H9 (cell line): Measurements from ENCODE around the gene ZNHIT1. TPM values are rescaled to one million over a fixed set of nuclear protein-coding genes. Genes with fewer than 3 reads are reported as not detected.
A peak's percentile ranks its signal among the peaks of the same experiment; 100 is the strongest.

Experiments used
- DNase-seq: peaks from one replicate; pipeline ENCODE4 v3.0.0-alpha.2; 2017
- H2AFZ ChIP-seq: one replicate; pipeline ENCODE4 v1.6.1; 2013; ENCODE audit warnings: mild to moderate bottlenecking, low read length, control low read depth, moderate library complexity
- H2AK5ac ChIP-seq: 2 replicates; pipeline ENCODE4 v1.6.1; 2013; ENCODE audit warnings: low read length, control low read depth, mixed read lengths; ENCODE audit not compliant: insufficient read length
- H2BK120ac ChIP-seq: one replicate; pipeline ENCODE4 v1.6.1; 2013; ENCODE audit warnings: low read depth, mild to moderate bottlenecking, low read length, control low read depth, inconsistent platforms; ENCODE audit not compliant: poor library complexity, severe bottlenecking
- H2BK12ac ChIP-seq: 2 replicates; pipeline ENCODE4 v1.6.1; 2013; ENCODE audit warnings: low read length, control low read depth, mixed read lengths, low read depth; ENCODE audit not compliant: insufficient read length
- H2BK15ac ChIP-seq: 2 replicates; pipeline ENCODE4 v1.6.1; 2013; ENCODE audit warnings: low read depth, low read length, control low read depth
- H2BK20ac ChIP-seq: one replicate; pipeline ENCODE4 v1.6.1; 2013; ENCODE audit warnings: low read depth, mild to moderate bottlenecking, low read length, control low read depth, inconsistent platforms; ENCODE audit not compliant: poor library complexity, severe bottlenecking
- H2BK5ac ChIP-seq: 2 replicates; pipeline ENCODE4 v1.6.1; 2013; ENCODE audit warnings: low read length, control low read depth, mixed read lengths; ENCODE audit not compliant: insufficient read length
- H3K14ac ChIP-seq: 2 replicates; pipeline ENCODE4 v1.6.1; 2013; ENCODE audit warnings: low read length, control low read depth; ENCODE audit not compliant: insufficient read depth
- H3K18ac ChIP-seq: 2 replicates; pipeline ENCODE4 v1.6.1; 2013; ENCODE audit warnings: low read depth, mild to moderate bottlenecking, mixed read lengths, low read length, control low read depth; ENCODE audit not compliant: insufficient read length
- H3K23ac ChIP-seq: 2 replicates; pipeline ENCODE4 v1.6.1; 2013; ENCODE audit warnings: low read length, control low read depth, mixed read lengths, low read depth; ENCODE audit not compliant: insufficient read length
- H3K23me2 ChIP-seq: 2 replicates; pipeline ENCODE4 v1.6.1; 2013; ENCODE audit warnings: low read depth, mild to moderate bottlenecking, mixed read lengths, low read length, control low read depth; ENCODE audit not compliant: insufficient read length, poor library complexity, severe bottlenecking
- H3K27ac ChIP-seq: 2 replicates; pipeline ENCODE4 v1.5.1; 2013; ENCODE audit warnings: low read length, control low read depth, mixed read lengths, low read depth; ENCODE audit not compliant: insufficient read length
- H3K27me3 ChIP-seq: 2 replicates; pipeline ENCODE4 v1.6.1; 2013; ENCODE audit warnings: low read length, control low read depth, inconsistent platforms; ENCODE audit not compliant: insufficient read depth
- H3K4ac ChIP-seq: 2 replicates; pipeline ENCODE4 v1.6.1; 2013; ENCODE audit warnings: low read depth, mild to moderate bottlenecking, control low read depth, inconsistent platforms, low read length, moderate library complexity
- H3K4me1 ChIP-seq: 2 replicates; pipeline ENCODE4 v1.6.1; 2013; ENCODE audit warnings: low read length, control low read depth, inconsistent platforms; ENCODE audit not compliant: insufficient read depth
- H3K4me2 ChIP-seq: 2 replicates; pipeline ENCODE4 v1.6.1; 2013; ENCODE audit warnings: low read length, control low read depth, mixed read lengths; ENCODE audit not compliant: insufficient read length, insufficient read depth
- H3K56ac ChIP-seq: 2 replicates; pipeline ENCODE4 v1.6.1; 2013; ENCODE audit warnings: low read depth, mild to moderate bottlenecking, mixed read lengths, low read length, control low read depth; ENCODE audit not compliant: insufficient read length
- H3K79me1 ChIP-seq: 2 replicates; pipeline ENCODE4 v1.6.1; 2013; ENCODE audit warnings: low read depth, mild to moderate bottlenecking, moderate library complexity, low read length, control low read depth, inconsistent platforms; ENCODE audit not compliant: insufficient read depth, poor library complexity, severe bottlenecking
- H3K79me2 ChIP-seq: 2 replicates; pipeline ENCODE4 v1.6.1; 2013; ENCODE audit warnings: low read length, control low read depth, inconsistent platforms; ENCODE audit not compliant: insufficient read depth
- H3K9ac ChIP-seq: 2 replicates; pipeline ENCODE4 v1.6.1; 2013; ENCODE audit warnings: low read length, control low read depth, mixed read lengths; ENCODE audit not compliant: insufficient read length; ENCODE audit errors: extremely low read depth
- H3K9me3 ChIP-seq: one replicate; pipeline ENCODE4 v1.6.1; 2013; ENCODE audit warnings: low read depth, low read length, inconsistent platforms; ENCODE audit not compliant: control insufficient read depth
- H3T11ph ChIP-seq: one replicate; pipeline ENCODE4 v1.6.1; 2013; ENCODE audit warnings: mild to moderate bottlenecking, low read length, control low read depth, inconsistent platforms
- H4K20me1 ChIP-seq: one replicate; pipeline ENCODE4 v1.6.1; 2013; ENCODE audit not compliant: control insufficient read depth, insufficient read length, insufficient read depth
- H4K5ac ChIP-seq: 2 replicates; pipeline ENCODE4 v1.6.1; 2013; ENCODE audit warnings: low read depth, mild to moderate bottlenecking, mixed read lengths, low read length, control low read depth; ENCODE audit not compliant: insufficient read length
- H4K8ac ChIP-seq: replicated peaks from 2 replicates; pipeline ENCODE4 v1.6.1; 2013; ENCODE audit warnings: low read length, control low read depth, mixed read lengths, low read depth; ENCODE audit not compliant: insufficient read length
- H4K91ac ChIP-seq: 2 replicates; pipeline ENCODE4 v1.6.1; 2013; ENCODE audit warnings: low read depth, mild to moderate bottlenecking, moderate library complexity, mixed read lengths, low read length, control low read depth; ENCODE audit not compliant: insufficient read length
- H3K27ac Mint-ChIP-seq, 3 experiments: 2 replicates in 2 of 3; 3 replicates in 1 of 3; pipeline ENCODE4 v1.8.0; 2020 to 2021; ENCODE audit warnings: mixed read lengths in 3 of 3, mild to moderate bottlenecking in 1 of 3, moderate library complexity in 1 of 3
- H3K27me3 Mint-ChIP-seq: 2 replicates; pipeline ENCODE4 v1.8.0; 2021; ENCODE audit warnings: low read depth, mild to moderate bottlenecking, moderate library complexity, mixed read lengths
- H3K36me3 Mint-ChIP-seq, 3 experiments: 2 replicates in 2 of 3; 3 replicates in 1 of 3; pipeline ENCODE4 v1.8.0; 2020 to 2021; ENCODE audit warnings: low read depth in 3 of 3, mixed read lengths in 3 of 3; ENCODE audit not compliant: insufficient read depth in 1 of 3
- H3K4me1 Mint-ChIP-seq, 2 experiments: 2 replicates each; pipeline ENCODE4 v1.8.0; 2020; ENCODE audit warnings: mixed read lengths in 2 of 2
- H3K4me3 Mint-ChIP-seq, 2 experiments: 2 replicates in 1 of 2; 3 replicates in 1 of 2; pipeline ENCODE4 v1.8.0; 2020 to 2021; ENCODE audit warnings: mild to moderate bottlenecking in 2 of 2, mixed read lengths in 2 of 2, moderate library complexity in 1 of 2
- H3K9me3 Mint-ChIP-seq, 2 experiments: 2 replicates in 1 of 2; 3 replicates in 1 of 2; pipeline ENCODE4 v1.8.0; 2020; ENCODE audit warnings: mild to moderate bottlenecking in 2 of 2, mixed read lengths in 2 of 2, moderate library complexity in 1 of 2
- WGBS: extraction: QIAGEN DNeasy Blood & Tissue Kit; methylation state at CpG from one replicate; pipeline ENCODE4 v1.1.7; 2013; ENCODE audit warnings: missing lambda C conversion rate, low lambda C conversion rate, mixed read lengths; ENCODE audit not compliant: insufficient read length; ENCODE audit errors: extremely low coverage; 5-methylcytosine and 5-hydroxymethylcytosine counted together
- total RNA-seq: library from RNA; stranded (reverse); gene quantifications from 2 replicates; pipeline ENCODE4 v1.2.1, GENCODE V29; 2021
- TF ChIP-seq, protein P1 (sequence below): fragments of 200-600 bp; sonication (generic); conservative IDR thresholded peaks from 3 replicates; pipeline ENCODE4 v1.8.0; 2021; ENCODE audit warnings: antibody characterized with exemption, mild to moderate bottlenecking

The ZNHIT1 gene
- total RNA-seq, 1 experiment from 2014 or later, result 52.7 TPM

DNA sequence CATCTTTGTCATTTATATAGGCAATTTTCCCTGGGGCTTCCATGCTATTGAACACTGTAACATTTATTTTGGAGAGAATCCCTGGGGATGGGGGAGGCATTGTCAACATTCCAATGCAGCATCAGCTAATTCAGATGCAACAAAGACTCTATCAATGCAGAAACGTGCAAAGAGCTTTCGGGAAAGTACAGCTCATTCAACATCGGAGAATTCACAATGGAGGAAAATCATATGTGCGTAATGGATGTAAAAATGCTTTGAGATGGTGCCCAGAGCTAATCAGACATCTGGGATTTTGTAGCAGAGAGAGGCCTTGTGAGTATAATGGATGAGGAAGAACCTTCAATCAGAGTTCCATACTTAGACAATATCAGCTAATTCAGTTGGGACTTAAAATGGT is 55.2 kb downstream of the ZNHIT1 start:
- H3K27me3 Mint-ChIP-seq, result no peaks in the 10 kb centered on the region; the same call in 1 of the 2 replicates
- Histone ChIP-seq H3K56ac (no peak overlapping the region), H3K27ac (no peak overlapping the region), H2BK120ac (no peak overlapping the region), H3K18ac (no peak overlapping the region), H2BK5ac (no peak overlapping the region), H4K5ac (no peak overlapping the region), H3K4ac (no peak overlapping the region), H2BK20ac (no peak overlapping the region), H3K9me3 (no peaks in the 10 kb centered on the region), H4K91ac (no peak overlapping the region), H3K79me1 (no peaks in the 10 kb centered on the region), H3K23ac (no peak overlapping the region), H3K9ac (no peak overlapping the region), H2BK12ac (no peak overlapping the region), H3K79me2 (no peaks in the 10 kb centered on the region), H2BK15ac (no peak overlapping the region), H3K4me1 (peaks cover 8% of the 10 kb centered on the region), H3K27me3 (no peaks in the 10 kb centered on the region), H3T11ph (no peak overlapping the region), H4K20me1 (no peaks in the 10 kb centered on the region), H3K23me2 (no peaks in the 10 kb centered on the region), H2AK5ac (no peak overlapping the region), H3K4me2 (no peak overlapping the region), H4K8ac (no peak overlapping the region), H2AFZ (no peak overlapping the region), H3K14ac (no peak overlapping the region)
- DNase-seq, result no peak
- H3K27ac Mint-ChIP-seq, result peak overlapping the region; percentile 1 to 22 (median 11); a peak in 3 of 7 replicates
- H3K36me3 Mint-ChIP-seq, result no peaks in the 10 kb centered on the region
- H3K4me3 Mint-ChIP-seq, result no peak overlapping the region; a peak in 1 of 5 replicates
- H3K4me1 Mint-ChIP-seq, result peaks cover 12 to 14% of the 10 kb centered on the region in 2 experiments
- H3K9me3 Mint-ChIP-seq, result peaks cover 3% of the 10 kb centered on the region in 2 experiments; a peak in 2 of 5 replicates
- WGBS, result no CpG with 5 or more reads among the region's 4 CpGs
- TF ChIP-seq, protein P1, sequence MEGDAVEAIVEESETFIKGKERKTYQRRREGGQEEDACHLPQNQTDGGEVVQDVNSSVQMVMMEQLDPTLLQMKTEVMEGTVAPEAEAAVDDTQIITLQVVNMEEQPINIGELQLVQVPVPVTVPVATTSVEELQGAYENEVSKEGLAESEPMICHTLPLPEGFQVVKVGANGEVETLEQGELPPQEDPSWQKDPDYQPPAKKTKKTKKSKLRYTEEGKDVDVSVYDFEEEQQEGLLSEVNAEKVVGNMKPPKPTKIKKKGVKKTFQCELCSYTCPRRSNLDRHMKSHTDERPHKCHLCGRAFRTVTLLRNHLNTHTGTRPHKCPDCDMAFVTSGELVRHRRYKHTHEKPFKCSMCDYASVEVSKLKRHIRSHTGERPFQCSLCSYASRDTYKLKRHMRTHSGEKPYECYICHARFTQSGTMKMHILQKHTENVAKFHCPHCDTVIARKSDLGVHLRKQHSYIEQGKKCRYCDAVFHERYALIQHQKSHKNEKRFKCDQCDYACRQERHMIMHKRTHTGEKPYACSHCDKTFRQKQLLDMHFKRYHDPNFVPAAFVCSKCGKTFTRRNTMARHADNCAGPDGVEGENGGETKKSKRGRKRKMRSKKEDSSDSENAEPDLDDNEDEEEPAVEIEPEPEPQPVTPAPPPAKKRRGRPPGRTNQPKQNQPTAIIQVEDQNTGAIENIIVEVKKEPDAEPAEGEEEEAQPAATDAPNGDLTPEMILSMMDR, result no peak

Other genes starting within 250 kb of the ZNHIT1 start
- gene MUC12, start 248.6 kb upstream of the ZNHIT1 start, total RNA-seq, result 11.5 and 12.2 TPM in 2 replicates
- gene MUC17, start 198.1 kb upstream of the ZNHIT1 start, total RNA-seq, result not detected in 2 replicates
- 21.8 and 22.4 TPM in 2 replicates for gene TRIM56, start 132.7 kb upstream of the ZNHIT1 start, total RNA-seq
- 11.5 and 13.0 TPM in 2 replicates for gene SERPINE1, start 91.1 kb upstream of the ZNHIT1 start, total RNA-seq
- 65.2 and 73.0 TPM in 2 replicates for gene AP1S1, start 63.7 kb upstream of the ZNHIT1 start, total RNA-seq
- gene VGF, start 52.6 kb upstream of the ZNHIT1 start, total RNA-seq, result 37.1 and 39.1 TPM in 2 replicates
- 0.50 and 0.88 TPM in 2 replicates for gene NAT16, start 37.9 kb upstream of the ZNHIT1 start, total RNA-seq
- 0.11 and 0.15 TPM in 2 replicates for gene MOGAT3, start 17.1 kb upstream of the ZNHIT1 start, total RNA-seq
- 70.5 and 74.5 TPM in 2 replicates for gene PLOD3, start 584 bp upstream of the ZNHIT1 start, total RNA-seq
- gene CLDN15, start 19.6 kb downstream of the ZNHIT1 start, total RNA-seq, result 9.7 and 11.4 TPM in 2 replicates
- 121 and 124 TPM in 2 replicates for gene FIS1, start 26.9 kb downstream of the ZNHIT1 start, total RNA-seq
- 19.8 and 21.3 TPM in 2 replicates for gene IFT22, start 103.6 kb downstream of the ZNHIT1 start, total RNA-seq
- 41.5 and 42.6 TPM in 2 replicates for gene COL26A1, start 144.7 kb downstream of the ZNHIT1 start, total RNA-seq